GM21717 (cell line): Measurements from ENCODE around the gene PLCL1.

Experiments used
- ATAC-seq: cut with Tn5 transposase; IDR thresholded peaks from one replicate; pipeline ENCODE4 v1.9.1; 2021; ENCODE audit warnings: mild to moderate bottlenecking, moderate library complexity; ENCODE audit not compliant: unreplicated experiment

The PLCL1 gene

DNA sequence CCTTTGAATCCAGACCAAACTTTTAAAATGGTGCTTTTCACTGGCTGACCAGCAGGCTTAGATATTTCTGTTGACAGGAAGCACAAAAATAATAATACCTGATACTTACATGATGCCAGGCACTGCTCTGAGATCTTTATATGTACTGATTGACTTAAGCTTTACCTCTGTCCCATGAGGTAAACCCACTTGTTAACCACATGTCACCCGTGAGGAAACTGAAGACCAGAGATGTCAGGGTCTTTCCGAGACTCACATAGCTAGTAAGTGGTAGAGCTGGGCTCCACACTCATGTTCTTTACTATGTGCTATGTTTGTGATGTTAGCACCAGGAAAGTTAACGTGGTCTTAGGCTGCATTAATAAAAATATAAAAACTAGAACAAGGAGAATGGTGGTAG lies 297.7 kb downstream of the PLCL1 start:
- ATAC-seq: no peak

- ATAC-seq: no peak
These were observed 298.5 kb downstream of the PLCL1 start for GRCh38 chr2:198102856-198103255.

DNA sequence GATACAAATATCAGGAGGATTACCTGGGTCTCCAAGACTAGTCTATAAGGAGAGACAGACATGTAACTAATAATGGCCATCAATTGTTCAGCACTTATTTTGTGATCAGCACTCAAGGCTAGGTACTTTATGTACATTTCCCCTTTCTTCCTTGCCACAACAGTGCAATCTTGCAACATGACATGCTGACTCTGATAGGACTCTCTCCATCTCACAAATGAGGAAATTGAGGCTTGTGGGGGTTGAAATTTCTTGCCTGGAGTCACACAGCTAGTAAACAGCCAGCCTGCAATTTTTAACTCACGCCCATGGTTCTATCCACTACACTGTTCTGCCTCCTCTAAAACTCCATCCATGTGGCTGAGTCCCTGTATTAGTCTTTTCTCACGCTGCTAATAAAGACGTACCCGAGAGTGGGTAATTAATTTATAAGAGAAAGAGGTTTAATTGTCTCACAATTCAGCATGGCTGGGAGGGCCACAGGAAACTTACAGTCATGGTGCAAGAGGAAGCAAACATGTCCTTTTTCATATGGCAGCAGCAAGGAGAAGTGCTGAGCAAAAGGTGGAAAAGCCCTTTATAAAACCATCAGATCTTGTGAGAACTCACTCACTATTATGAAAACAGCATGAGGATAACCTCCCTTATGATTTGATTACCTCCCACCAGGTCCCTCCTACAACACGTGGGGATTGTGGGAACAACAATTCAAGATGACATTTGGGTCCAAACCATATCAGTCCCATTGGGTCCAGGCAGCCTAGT lies 302.4 kb downstream of the PLCL1 start:
- no peak for ATAC-seq

DNA sequence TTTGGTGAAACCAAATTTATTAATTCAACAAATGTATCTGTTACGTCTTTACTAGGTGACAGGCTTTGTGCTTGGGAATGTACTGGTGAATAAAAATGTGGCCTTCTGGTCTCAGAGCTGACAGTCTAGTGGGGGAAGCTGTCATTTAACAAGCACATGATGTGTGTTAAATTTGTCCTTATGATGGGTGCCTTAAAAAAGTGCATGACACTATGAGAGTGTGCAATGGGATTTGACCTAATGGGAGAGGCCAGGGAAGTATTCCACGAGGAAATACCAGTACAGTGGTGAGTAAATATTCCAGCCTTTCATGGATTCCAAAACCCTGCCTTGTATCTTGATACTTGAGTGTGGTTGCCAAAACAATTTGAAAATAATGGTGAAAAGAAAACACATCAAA lies 308.9 kb downstream of the PLCL1 start:
- no peak for ATAC-seq

DNA sequence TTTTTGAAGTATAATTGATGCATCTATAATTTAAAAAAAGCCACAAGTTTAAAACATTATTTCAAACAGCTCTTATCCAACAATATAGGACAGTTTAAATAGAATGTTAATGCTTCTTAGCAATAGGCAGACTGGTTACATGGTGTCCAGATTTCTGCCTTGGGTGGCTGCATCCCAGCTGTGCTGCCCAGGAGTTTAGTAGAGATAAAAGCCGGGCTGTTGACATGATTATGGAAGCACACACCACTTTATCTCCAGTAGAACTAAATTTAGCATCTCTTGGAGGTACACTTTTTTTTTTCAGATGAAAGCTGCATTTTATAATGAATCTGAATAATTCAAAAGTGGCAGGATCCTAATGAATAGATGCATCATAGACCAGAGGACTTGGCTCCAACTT lies 309.7 kb downstream of the PLCL1 start:
- no peak for ATAC-seq

DNA sequence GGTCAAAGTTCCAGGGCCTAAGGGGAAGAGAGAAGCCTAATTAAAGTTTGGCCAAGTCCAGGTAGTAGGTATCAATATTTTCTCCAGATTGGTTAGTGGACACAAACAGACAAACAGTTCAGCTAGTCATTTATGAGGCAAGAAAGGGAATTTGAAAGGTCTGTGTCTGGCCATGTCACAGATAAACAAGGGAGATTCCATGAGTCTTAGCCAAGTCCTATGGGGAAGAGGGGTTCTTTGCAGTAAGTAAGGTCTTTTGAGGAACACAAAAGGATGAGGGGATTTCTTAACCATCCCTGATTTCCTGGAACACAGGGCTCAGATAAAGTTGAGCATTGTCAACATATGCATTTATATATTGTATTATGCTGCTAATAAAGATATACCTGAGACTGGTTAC lies 310.8 kb downstream of the PLCL1 start:
- no peak for ATAC-seq

DNA sequence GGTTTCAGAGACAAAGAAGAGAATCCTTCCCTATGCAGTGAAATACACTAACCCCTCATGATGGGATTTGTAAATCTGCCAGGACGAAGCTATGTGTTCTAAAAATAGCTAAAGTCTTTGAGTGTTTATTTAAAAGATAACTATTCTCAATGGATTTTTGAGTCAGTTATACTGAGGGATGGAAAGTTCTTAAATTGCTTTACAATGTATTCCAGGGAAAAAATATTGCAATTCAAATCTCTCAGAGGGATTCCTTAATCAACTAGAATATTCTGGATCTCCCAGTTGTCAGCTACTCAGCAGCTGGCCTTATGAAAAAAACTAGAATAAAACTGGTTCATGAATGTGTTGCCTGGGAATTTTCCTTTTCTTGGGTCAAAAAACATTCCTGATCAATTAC lies 312.4 kb downstream of the PLCL1 start:
- no peak for ATAC-seq

DNA sequence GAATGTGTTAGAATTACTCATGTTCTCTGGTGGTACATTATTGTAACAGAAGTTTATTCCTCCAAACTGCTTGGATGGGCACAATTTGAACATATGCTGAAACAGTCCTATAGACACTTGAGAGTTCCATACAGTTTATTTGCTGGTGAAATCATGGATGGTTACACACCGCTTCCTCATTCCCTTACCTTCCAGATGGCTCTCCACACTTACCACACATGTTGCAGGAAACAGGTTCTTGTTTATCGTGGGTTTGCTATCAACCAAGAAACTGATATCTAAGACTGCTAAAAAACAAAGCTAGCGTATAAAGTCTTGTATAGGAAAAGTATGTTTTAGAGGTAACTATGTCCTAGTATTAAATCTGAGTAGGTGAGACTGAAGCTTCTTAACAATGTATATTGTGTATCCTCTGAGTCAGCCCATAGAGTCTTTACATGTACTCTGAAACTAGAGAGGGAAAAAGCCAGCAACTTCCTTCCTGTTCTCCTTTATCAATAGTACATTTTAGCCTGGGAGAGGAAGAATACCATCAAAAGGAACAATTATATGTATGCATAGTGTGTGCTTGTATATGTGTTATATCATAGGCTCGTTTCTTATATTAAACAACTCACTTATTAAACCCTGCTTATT lies 313.1 kb downstream of the PLCL1 start:
- ATAC-seq: no peak

GRCh38 chr2:198127627-198128026 lies 323.2 kb downstream of the PLCL1 start:
- peak; percentile 71 for ATAC-seq

DNA sequence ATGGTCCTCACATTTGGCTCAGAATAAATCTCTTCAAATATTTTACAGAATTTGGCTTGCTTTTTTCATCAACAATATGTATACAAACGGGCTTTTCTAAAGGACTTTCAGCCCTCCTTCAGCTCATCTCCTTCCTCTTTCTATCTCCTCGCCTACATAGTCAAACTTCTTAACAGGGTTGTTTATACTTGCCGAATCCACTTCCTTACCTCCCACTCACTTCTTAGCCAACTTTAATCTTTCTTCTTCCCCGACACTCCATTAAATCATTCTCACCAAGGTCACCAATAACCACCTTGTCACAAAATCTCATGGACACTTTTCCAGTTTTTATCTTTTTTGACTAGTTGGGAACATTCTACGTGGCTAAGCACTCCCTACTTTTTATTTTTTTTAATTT lies 325.2 kb downstream of the PLCL1 start:
- no peak for ATAC-seq

- no peak for ATAC-seq
These were observed 330.0 kb downstream of the PLCL1 start for GRCh38 chr2:198134293-198134955.

DNA sequence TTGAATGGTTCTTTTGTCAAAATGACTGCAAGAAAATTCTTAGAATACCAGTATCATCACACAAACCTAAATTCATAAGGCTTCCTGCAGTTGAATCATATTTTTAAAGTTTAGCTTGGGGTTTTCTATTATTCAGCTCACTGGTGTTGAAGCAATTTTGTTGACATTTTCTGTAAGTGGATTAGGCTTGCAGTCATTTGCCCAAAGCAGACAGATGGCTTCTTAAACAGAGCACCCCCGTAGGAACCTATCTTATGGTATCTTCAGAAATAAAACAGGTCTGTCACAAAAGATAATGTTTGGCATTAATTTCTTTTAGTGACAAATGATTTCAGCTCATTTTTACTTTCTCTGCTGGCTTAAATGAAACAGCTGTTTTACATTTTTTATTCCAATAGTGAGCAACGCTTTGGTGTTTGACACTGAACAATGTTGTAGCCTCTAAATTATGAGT lies 331.1 kb downstream of the PLCL1 start:
- no peak for ATAC-seq

DNA sequence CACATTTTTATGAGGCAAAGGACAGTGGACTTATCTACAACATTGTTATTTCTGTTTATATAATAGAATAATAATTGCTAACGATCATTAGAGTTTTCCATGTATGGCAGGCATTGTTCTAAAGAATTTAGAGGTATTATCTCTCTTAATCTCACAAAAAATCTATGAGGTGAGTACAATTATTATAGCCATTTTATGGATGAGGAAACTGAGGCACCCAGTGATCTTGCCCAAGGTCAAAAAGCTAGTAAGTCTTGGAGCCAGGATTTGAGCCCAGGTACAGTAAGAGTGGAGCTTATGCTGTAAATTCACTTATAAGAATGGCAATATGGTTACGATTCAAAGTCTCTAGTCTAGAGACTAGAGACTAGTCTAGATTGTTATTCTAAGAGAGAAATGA lies 331.7 kb downstream of the PLCL1 start:
- no peak for ATAC-seq

DNA sequence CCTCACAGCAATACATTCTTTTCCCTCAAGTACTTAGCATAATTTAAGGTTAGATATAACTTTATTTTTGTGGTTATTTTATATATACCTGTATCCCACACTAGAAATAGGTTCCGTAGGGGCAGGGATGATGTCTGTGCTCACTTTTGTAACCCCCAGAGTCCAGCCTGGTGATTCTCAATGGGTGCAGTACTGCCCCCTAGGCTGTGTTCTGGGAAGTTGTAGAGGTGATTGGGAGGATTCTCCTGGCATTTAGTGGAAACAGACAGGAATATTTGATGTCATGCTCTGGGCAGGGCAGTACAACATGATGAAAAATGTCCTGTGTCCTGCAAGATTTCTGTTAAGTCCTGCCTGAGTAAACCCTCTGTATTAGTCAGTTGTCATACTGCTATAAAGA lies 333.3 kb downstream of the PLCL1 start:
- no peak for ATAC-seq

DNA sequence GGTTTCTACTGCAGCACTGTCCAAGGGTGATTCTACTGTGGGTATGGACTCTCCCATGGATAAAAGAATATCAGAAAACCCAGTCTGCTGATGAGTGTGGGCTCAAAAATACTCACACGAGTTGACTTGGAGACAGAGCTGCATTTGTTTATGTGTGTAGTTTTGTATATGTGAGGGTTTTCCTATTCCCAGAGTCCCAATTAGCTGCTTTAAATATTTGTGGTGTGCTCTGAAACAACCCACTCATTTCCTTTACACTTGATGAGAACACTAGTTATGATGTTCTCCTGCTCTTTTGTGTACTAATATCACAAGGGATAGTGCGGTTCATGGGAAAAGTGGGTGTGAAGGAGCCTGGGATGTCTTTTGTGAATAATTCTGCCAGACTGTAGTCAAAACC lies 337.3 kb downstream of the PLCL1 start:
- ATAC-seq: no peak

GRCh38 chr2:198143156-198143555 lies 338.8 kb downstream of the PLCL1 start:
- no peak for ATAC-seq

DNA sequence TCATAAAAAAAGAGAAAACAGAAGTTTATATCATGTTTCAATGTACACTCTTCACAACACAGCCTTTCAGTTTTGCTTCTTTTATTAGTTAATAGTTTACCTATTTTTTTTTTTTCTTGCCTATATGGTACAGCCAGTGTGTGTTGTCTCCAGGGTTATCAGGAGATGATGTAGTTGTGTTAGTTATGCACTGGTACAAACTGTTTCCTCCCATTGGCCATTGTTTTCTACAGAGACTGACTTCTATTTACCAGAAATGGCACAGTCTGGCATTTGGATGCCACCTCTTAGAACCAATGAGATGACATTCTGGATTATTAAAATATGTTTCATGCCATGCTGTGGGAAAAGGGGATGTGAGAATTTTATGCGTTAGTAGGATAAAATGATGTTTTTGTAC lies 339.4 kb downstream of the PLCL1 start:
- ATAC-seq: no peak

DNA sequence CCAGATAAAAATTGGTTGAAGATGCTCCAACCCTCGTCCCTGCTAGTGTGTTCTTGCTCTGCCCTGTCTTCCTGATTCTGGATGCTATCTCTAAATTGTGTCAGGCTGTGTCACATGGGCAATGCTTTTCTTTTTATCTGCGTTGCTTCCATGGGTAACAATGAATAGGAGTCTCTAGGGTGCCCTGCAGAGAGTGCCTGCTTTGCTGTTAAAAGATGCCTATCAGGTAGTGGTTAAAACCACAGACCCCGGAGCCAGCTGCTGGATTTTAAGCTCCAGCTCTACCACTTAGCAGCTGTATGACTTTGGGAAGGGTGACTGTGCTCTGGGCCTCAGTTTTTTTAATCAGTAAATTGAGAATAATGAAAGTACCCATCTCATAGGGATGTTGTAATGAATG lies 340.3 kb downstream of the PLCL1 start:
- no peak for ATAC-seq

DNA sequence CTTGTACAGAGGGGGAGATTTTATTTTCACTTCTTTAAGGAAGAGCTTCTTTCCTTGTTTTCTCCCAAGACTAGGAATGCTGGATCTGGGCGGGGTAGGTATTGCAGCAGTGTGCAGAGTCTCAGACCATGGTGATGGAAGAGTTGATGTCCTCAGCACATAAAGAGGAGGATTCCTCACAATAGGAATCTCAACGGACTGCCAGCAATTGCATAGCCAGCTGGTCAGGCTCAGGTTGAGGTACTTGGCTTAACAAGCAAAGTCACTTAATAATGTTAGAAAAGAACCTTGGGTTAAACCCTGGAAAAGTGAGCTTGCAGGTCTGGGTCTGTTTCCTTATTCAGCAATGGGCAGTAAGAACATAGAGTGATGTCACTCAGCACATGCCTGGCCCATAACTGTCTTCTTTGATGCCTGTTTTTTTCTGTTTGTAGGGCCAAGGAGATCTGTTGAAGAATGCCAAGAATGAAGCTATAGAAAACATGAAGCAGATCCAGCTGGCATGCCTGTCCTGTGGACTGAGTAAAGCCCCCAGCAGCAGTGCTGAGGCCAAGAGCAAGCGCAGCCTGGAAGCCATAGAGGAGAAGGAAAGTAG lies 342.1 kb downstream of the PLCL1 start:
- ATAC-seq: no peak

GRCh38 chr2:198157314-198157713 lies 352.9 kb downstream of the PLCL1 start:
- ATAC-seq: no peak

GRCh38 chr2:198161151-198161550 lies 356.8 kb downstream of the PLCL1 start:
- no peak for ATAC-seq

DNA sequence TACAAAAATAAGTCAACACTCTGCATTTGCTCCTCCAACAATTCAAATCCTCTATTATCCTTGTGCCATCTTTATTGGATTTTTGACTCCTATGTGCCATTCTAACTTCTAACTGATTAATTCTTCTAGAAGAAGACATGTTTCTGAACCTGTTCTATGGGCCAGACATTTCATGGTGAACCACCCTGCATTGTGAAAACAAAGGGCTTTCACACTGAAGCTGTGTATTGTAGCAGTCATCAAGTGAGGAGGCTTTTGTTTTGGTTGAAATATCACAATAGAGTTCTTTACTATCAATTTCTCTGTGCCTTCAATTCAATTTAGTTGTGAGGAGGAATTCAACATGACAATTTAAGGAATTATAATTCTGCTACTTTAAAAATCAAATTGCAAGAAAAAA lies 357.9 kb downstream of the PLCL1 start:
- no peak for ATAC-seq
